HL-60 (cell line): Measurements from ENCODE around the gene DMRTB1.

Experiments
- DNase-seq, 2 experiments: peaks; one replicate each; pipeline ENCODE4 v3.0.0-alpha.2; 2010 to 2020; ENCODE audit warnings: low read depth in 1 of 2, low spot score in 1 of 2
- H3K27ac ChIP-seq: fragments of 250-450 bp; sonication (Bioruptor Pico); replicated peaks from 2 replicates; pipeline ENCODE4 v1.5.1; 2020; ENCODE audit warnings: mild to moderate bottlenecking, moderate library complexity
- H3K27me3 ChIP-seq: fragments of 250-450 bp; sonication (Bioruptor Pico); 2 replicates; pipeline ENCODE4 v1.5.1; 2021; ENCODE audit warnings: mild to moderate bottlenecking, moderate library complexity; ENCODE audit not compliant: insufficient read depth, poor library complexity, severe bottlenecking
- H3K4me3 ChIP-seq: replicated peaks from 2 replicates; pipeline ENCODE4 v1.5.1; 2011; ENCODE audit warnings: mild to moderate bottlenecking, control low read depth, low read length; ENCODE audit not compliant: insufficient read depth
- GABPA ChIP-seq: IDR thresholded peaks from 2 replicates; pipeline ENCODE4 v1.6.1; 2012; ENCODE audit warnings: low read depth
- POLR2AphosphoS5 ChIP-seq: IDR thresholded peaks from 2 replicates; pipeline ENCODE4 v1.6.1; 2012; ENCODE audit warnings: low read depth
- REST ChIP-seq: IDR thresholded peaks from 2 replicates; pipeline ENCODE4 v1.6.1; 2012; ENCODE audit warnings: low read depth; ENCODE audit not compliant: insufficient replicate concordance
- SPI1 ChIP-seq: IDR thresholded peaks from 2 replicates; pipeline ENCODE4 v1.6.1; 2012; ENCODE audit warnings: low read depth, mild to moderate bottlenecking, borderline replicate concordance
- TF ChIP-seq, protein P1 (sequence below): IDR thresholded peaks from one replicate; pipeline ENCODE4 v1.5.1; 2011; ENCODE audit warnings: low read length, control low read depth, inconsistent platforms; ENCODE audit not compliant: insufficient read depth

The DMRTB1 gene

GRCh38 chr1:53486395-53487026 lies 27.3 kb downstream of the DMRTB1 start:
- DNase-seq: no peak
- no peak overlapping the region for H3K27ac ChIP-seq
- H3K27me3 ChIP-seq: peaks cover 8% of the 10 kb centered on the region
- no peak overlapping the region for H3K4me3 ChIP-seq
- TF ChIP-seq, protein P1, sequence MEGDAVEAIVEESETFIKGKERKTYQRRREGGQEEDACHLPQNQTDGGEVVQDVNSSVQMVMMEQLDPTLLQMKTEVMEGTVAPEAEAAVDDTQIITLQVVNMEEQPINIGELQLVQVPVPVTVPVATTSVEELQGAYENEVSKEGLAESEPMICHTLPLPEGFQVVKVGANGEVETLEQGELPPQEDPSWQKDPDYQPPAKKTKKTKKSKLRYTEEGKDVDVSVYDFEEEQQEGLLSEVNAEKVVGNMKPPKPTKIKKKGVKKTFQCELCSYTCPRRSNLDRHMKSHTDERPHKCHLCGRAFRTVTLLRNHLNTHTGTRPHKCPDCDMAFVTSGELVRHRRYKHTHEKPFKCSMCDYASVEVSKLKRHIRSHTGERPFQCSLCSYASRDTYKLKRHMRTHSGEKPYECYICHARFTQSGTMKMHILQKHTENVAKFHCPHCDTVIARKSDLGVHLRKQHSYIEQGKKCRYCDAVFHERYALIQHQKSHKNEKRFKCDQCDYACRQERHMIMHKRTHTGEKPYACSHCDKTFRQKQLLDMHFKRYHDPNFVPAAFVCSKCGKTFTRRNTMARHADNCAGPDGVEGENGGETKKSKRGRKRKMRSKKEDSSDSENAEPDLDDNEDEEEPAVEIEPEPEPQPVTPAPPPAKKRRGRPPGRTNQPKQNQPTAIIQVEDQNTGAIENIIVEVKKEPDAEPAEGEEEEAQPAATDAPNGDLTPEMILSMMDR: no peak
- TF ChIP-seq SPI1 (no peak), POLR2AphosphoS5 (no peak), REST (no peak), GABPA (no peak)

DNA sequence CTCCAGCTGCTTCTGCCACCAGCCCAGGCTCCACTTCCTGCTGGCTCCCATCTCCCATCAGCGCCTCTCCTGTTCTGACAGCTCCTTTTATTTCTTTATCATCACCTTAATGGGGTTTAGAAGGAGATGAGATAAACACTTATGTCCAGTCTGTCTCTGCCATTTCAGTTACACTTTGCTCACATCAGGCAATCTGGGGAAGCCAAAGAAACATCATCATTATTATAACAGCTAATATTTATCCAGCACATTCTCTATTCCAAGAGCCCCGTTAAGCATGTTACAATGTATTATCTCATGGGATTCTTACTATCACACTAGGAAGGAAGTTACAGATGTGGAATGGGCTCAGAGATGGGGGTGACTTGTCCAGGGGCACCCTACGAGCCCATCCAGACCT lies 31.2 kb downstream of the DMRTB1 start:
- H3K4me3 ChIP-seq: no peak overlapping the region
- peaks cover 6% of the 10 kb centered on the region for H3K27me3 ChIP-seq
- TF ChIP-seq GABPA: no peak

DNA sequence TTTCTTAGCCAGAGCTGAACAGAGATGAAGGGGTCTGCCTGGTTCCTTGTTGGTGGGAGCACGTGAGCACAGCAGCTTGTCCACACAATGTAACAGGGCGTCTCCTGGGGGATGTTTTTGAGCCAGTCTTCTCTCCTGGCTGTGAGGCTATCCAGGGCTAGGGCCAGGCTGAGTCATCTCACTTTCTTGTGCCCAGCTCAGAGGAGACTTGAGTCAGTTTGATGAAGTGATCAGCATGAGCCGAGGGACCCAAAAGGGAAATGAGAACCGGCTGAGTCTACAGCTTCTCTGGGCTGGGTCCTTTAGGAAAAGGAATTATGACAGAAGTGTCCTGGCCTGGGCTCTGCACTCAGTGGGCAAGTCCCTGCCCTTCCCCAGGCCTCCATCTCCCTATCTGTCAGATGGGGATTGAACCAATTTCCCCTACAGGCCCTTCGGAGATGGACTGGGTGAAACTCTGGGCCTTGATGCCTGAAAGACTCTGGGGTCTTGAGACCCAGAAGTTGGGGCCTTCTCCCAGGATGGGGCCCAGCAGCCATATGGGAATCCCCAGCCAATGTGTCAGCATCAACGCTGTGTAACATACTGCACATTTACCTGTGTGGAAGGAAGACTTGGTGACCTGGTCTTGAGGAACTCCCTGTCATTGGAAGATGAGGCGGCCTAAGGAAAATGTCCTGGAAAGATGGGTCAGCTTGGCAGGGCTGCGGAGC lies 36.6 kb downstream of the DMRTB1 start:
- DNase-seq: no peak
- Histone ChIP-seq H3K4me3 (no peak overlapping the region), H3K27me3 (no peaks in the 10 kb centered on the region), H3K27ac (no peak overlapping the region)
- no peak for TF ChIP-seq SPI1
- TF ChIP-seq POLR2AphosphoS5: no peak
- TF ChIP-seq, protein P1: no peak
- no peak for TF ChIP-seq REST
- no peak for TF ChIP-seq GABPA

More for the DNA sequence above, 31.2 kb downstream of the DMRTB1 start:
- no peak overlapping the region for H3K27ac ChIP-seq
- DNase-seq: no peak

- no peaks in the 10 kb centered on the region for H3K27me3 ChIP-seq
- TF ChIP-seq POLR2AphosphoS5: no peak
- TF ChIP-seq REST: no peak
- TF ChIP-seq GABPA: no peak
- TF ChIP-seq, protein P1: no peak
- TF ChIP-seq SPI1: no peak
- peak in 1 of 2 experiments; percentile 18 for DNase-seq
- no peak overlapping the region for H3K27ac ChIP-seq
- no peak overlapping the region for H3K4me3 ChIP-seq
Measured at GRCh38 chr1:53498555-53499131, 39.4 kb downstream of the DMRTB1 start.
